Large intestine (tissue), 3 donors: ENCODE results near the gene HOGA1. TPM values are rescaled to one million over a fixed set of nuclear protein-coding genes. Genes with fewer than 3 reads are reported as not detected.

Experiments used
- DNase-seq, 2 donors: peaks; one replicate each; pipeline versions ENCODE4 v3.0.0 to v3.0.0-alpha.2; 2013
- H3K27ac ChIP-seq: one replicate; pipeline ENCODE4 v1.5.1; 2013; ENCODE audit warnings: low read length
- H3K27me3 ChIP-seq: 2 replicates; pipeline ENCODE4 v1.6.1; 2013; ENCODE audit warnings: low read length; ENCODE audit not compliant: control insufficient read depth, insufficient read depth
- H3K36me3 ChIP-seq: 2 replicates; pipeline ENCODE4 v1.6.1; 2013; ENCODE audit warnings: low read length; ENCODE audit not compliant: control insufficient read depth, insufficient read depth
- H3K4me1 ChIP-seq: one replicate; pipeline ENCODE4 v1.6.1; 2013; ENCODE audit warnings: low read length; ENCODE audit not compliant: control insufficient read depth, insufficient read depth
- H3K4me3 ChIP-seq: one replicate; pipeline ENCODE4 v1.5.1; 2013; ENCODE audit warnings: low read length
- H3K9me3 ChIP-seq: one replicate; pipeline ENCODE4 v1.6.1; 2013; ENCODE audit warnings: mild to moderate bottlenecking, low read depth, low read length, moderate library complexity; ENCODE audit not compliant: control insufficient read depth
- WGBS: methylation state at CpG from one replicate; pipeline ENCODE4 v1.1.5; 2013; ENCODE audit warnings: low lambda C conversion rate; ENCODE audit not compliant: insufficient coverage; 5-methylcytosine and 5-hydroxymethylcytosine counted together
- polyA plus RNA-seq: library from polyadenylated mRNA; unstranded; fragments of 120-200 nt; gene quantifications from one replicate; pipeline ENCODE4 v1.2.1, GENCODE V29; 2013

The HOGA1 gene
- polyA plus RNA-seq, 1 donor, result 3.2 TPM

- 60% methylated on average over 2 of the region's 10 CpGs for WGBS
- H3K4me3 ChIP-seq, result no peak overlapping the region
- no peaks in the 10 kb centered on the region for H3K4me1 ChIP-seq
- H3K36me3 ChIP-seq, result no peaks in the 10 kb centered on the region
- no peaks in the 10 kb centered on the region for H3K27me3 ChIP-seq
- H3K9me3 ChIP-seq, result no peaks in the 10 kb centered on the region
- H3K27ac ChIP-seq, result no peak overlapping the region
- no peak for DNase-seq
Measured at GRCh38 chr10:97596101-97597082, 12.2 kb downstream of the HOGA1 start.

GRCh38 chr10:97597778-97598177 is 13.6 kb downstream of the HOGA1 start:
- no CpG with 5 or more reads among the region's 2 CpGs for WGBS
- no peaks in the 10 kb centered on the region for H3K9me3 ChIP-seq
- no peaks in the 10 kb centered on the region for H3K36me3 ChIP-seq
- no peaks in the 10 kb centered on the region for H3K4me1 ChIP-seq
- H3K4me3 ChIP-seq, result no peak overlapping the region
- no peak overlapping the region for H3K27ac ChIP-seq
- no peak for DNase-seq
- no peaks in the 10 kb centered on the region for H3K27me3 ChIP-seq

GRCh38 chr10:97598407-97599271 is 14.4 kb downstream of the HOGA1 start:
- no CpG with 5 or more reads among the region's 19 CpGs for WGBS
- Histone ChIP-seq H3K9me3 (no peaks in the 10 kb centered on the region), H3K36me3 (no peaks in the 10 kb centered on the region), H3K4me1 (no peaks in the 10 kb centered on the region), H3K27ac (no peak overlapping the region), H3K27me3 (no peaks in the 10 kb centered on the region), H3K4me3 (no peak overlapping the region)
- DNase-seq, result no peak

GRCh38 chr10:97599272-97599619 is 15.1 kb downstream of the HOGA1 start:
- Histone ChIP-seq H3K9me3 (no peaks in the 10 kb centered on the region), H3K4me3 (no peak overlapping the region), H3K36me3 (no peaks in the 10 kb centered on the region), H3K27me3 (no peaks in the 10 kb centered on the region), H3K27ac (no peak overlapping the region), H3K4me1 (no peaks in the 10 kb centered on the region)
- no CpG with 5 or more reads among the region's 6 CpGs for WGBS
- no peak for DNase-seq

GRCh38 chr10:97600616-97601015 is 16.4 kb downstream of the HOGA1 start:
- H3K27ac ChIP-seq, result no peak overlapping the region
- H3K9me3 ChIP-seq, result no peaks in the 10 kb centered on the region
- no peak overlapping the region for H3K4me3 ChIP-seq
- no peaks in the 10 kb centered on the region for H3K36me3 ChIP-seq
- no peaks in the 10 kb centered on the region for H3K27me3 ChIP-seq
- DNase-seq, result no peak
- WGBS, result no CpG with 5 or more reads among the region's 1 CpG
- no peaks in the 10 kb centered on the region for H3K4me1 ChIP-seq

- Histone ChIP-seq H3K9me3 (no peaks in the 10 kb centered on the region), H3K27ac (no peak overlapping the region), H3K27me3 (no peaks in the 10 kb centered on the region), H3K36me3 (no peaks in the 10 kb centered on the region), H3K4me1 (no peaks in the 10 kb centered on the region), H3K4me3 (no peak overlapping the region)
- 100% methylated on average over 1 of the region's 21 CpGs for WGBS
- DNase-seq, result no peak
Measured at GRCh38 chr10:97601268-97602215, 17.4 kb downstream of the HOGA1 start.

- Histone ChIP-seq H3K27ac (no peak overlapping the region), H3K9me3 (no peaks in the 10 kb centered on the region), H3K4me1 (no peaks in the 10 kb centered on the region), H3K27me3 (no peaks in the 10 kb centered on the region), H3K4me3 (no peak overlapping the region), H3K36me3 (no peaks in the 10 kb centered on the region)
- no peak for DNase-seq
- WGBS, result 90% methylated on average over 2 of the region's 5 CpGs
Measured at GRCh38 chr10:97607095-97607636, 23.0 kb downstream of the HOGA1 start.

- no peak overlapping the region for H3K4me3 ChIP-seq
- H3K4me1 ChIP-seq, result no peaks in the 10 kb centered on the region
- DNase-seq, result no peak
- H3K27ac ChIP-seq, result no peak overlapping the region
- H3K27me3 ChIP-seq, result no peaks in the 10 kb centered on the region
- no peaks in the 10 kb centered on the region for H3K9me3 ChIP-seq
- WGBS, result 100% methylated on average over 2 of the region's 13 CpGs
- H3K36me3 ChIP-seq, result no peaks in the 10 kb centered on the region
Measured at GRCh38 chr10:97608991-97609561, 24.9 kb downstream of the HOGA1 start.

- Histone ChIP-seq H3K9me3 (no peaks in the 10 kb centered on the region), H3K27me3 (no peaks in the 10 kb centered on the region), H3K4me1 (no peaks in the 10 kb centered on the region), H3K36me3 (peaks cover 8% of the 10 kb centered on the region), H3K4me3 (no peak overlapping the region), H3K27ac (no peak overlapping the region)
- no CpG with 5 or more reads among the region's 12 CpGs for WGBS
- DNase-seq, result no peak
Measured at GRCh38 chr10:97611473-97611872, 27.3 kb downstream of the HOGA1 start.
